ENCODE measurements around the gene PPCS.
"Not testable (repeated sequence)": the region's sequence is repeated elsewhere in the genome, so short reads cannot be mapped to it uniquely, and the experiment has no call there.

The PPCS gene

GRCh38 chr1:42476605-42477004, 20.3 kb downstream of the PPCS start:
- no peak overlapping the region for H3K9ac ChIP-seq

GRCh38 chr1:42477354-42477753, 21.0 kb downstream of the PPCS start:
- H3K4me2 ChIP-seq; H3K27ac ChIP-seq; H3K9ac ChIP-seq; H3K27me3 ChIP-seq (ENCODE audit: insufficient read depth, low read depth); H3K4me1 ChIP-seq (ENCODE audit: low read depth, poor library complexity, severe bottlenecking); H3K36me3 ChIP-seq (ENCODE audit: insufficient read depth); H3K79me2 ChIP-seq (ENCODE audit: insufficient read depth, low read depth); H2AFZ ChIP-seq (ENCODE audit: low read depth); H3K4me3 ChIP-seq (IDR thresholded peaks at IDR 0.05; ENCODE audit: insufficient read depth, low read depth, low read length); H4K20me1 ChIP-seq (ENCODE audit: insufficient read depth): not testable (repeated sequence)

More at GRCh38 chr1:42476605-42477004, 20.3 kb downstream of the PPCS start:
- Histone ChIP-seq H3K27me3 (ENCODE audit: insufficient read depth, low read depth) (no peaks in the 10 kb centered on the region), H3K79me2 (ENCODE audit: insufficient read depth, low read depth) (no peaks in the 10 kb centered on the region), H3K36me3 (ENCODE audit: insufficient read depth) (no peaks in the 10 kb centered on the region), H2AFZ (ENCODE audit: low read depth) (no peak overlapping the region), H3K4me3 (IDR thresholded peaks at IDR 0.05; ENCODE audit: insufficient read depth, low read depth, low read length) (no peak overlapping the region), H3K27ac (no peak overlapping the region), H3K4me2 (no peak overlapping the region), H3K4me1 (ENCODE audit: low read depth, poor library complexity, severe bottlenecking) (no peaks in the 10 kb centered on the region), H4K20me1 (ENCODE audit: insufficient read depth) (no peaks in the 10 kb centered on the region)
- TF ChIP-seq CTCF (conservative IDR thresholded peaks at IDR 0.05; ENCODE audit: low read depth, low read length) = no peak

- no peak overlapping the region for H3K9ac ChIP-seq
- H3K4me2 ChIP-seq = no peak overlapping the region
- no peak overlapping the region for H2AFZ ChIP-seq (ENCODE audit: low read depth)
- no peaks in the 10 kb centered on the region for H4K20me1 ChIP-seq (ENCODE audit: insufficient read depth)
- no peak overlapping the region for H3K27ac ChIP-seq
- H3K79me2 ChIP-seq (ENCODE audit: insufficient read depth, low read depth) = no peaks in the 10 kb centered on the region
- H3K4me1 ChIP-seq (ENCODE audit: low read depth, poor library complexity, severe bottlenecking) = no peaks in the 10 kb centered on the region
- no peaks in the 10 kb centered on the region for H3K36me3 ChIP-seq (ENCODE audit: insufficient read depth)
- TF ChIP-seq CTCF (conservative IDR thresholded peaks at IDR 0.05; ENCODE audit: low read depth, low read length) = no peak
- no peaks in the 10 kb centered on the region for H3K27me3 ChIP-seq (ENCODE audit: insufficient read depth, low read depth)
- no peak overlapping the region for H3K4me3 ChIP-seq (IDR thresholded peaks at IDR 0.05; ENCODE audit: insufficient read depth, low read depth, low read length)
Observed at GRCh38 chr1:42477775-42478174, 21.4 kb downstream of the PPCS start.

- Histone ChIP-seq H3K27ac (no peak overlapping the region), H3K4me3 (IDR thresholded peaks at IDR 0.05; ENCODE audit: insufficient read depth, low read depth, low read length) (no peak overlapping the region), H3K4me2 (no peak overlapping the region), H4K20me1 (ENCODE audit: insufficient read depth) (no peaks in the 10 kb centered on the region), H2AFZ (ENCODE audit: low read depth) (no peak overlapping the region), H3K36me3 (ENCODE audit: insufficient read depth) (no peaks in the 10 kb centered on the region), H3K79me2 (ENCODE audit: insufficient read depth, low read depth) (no peaks in the 10 kb centered on the region), H3K9ac (no peak overlapping the region), H3K4me1 (ENCODE audit: low read depth, poor library complexity, severe bottlenecking) (no peaks in the 10 kb centered on the region), H3K27me3 (ENCODE audit: insufficient read depth, low read depth) (no peaks in the 10 kb centered on the region)
- TF ChIP-seq CTCF (conservative IDR thresholded peaks at IDR 0.05; ENCODE audit: low read depth, low read length) = no peak
Observed at GRCh38 chr1:42479621-42480020, 23.3 kb downstream of the PPCS start.

GRCh38 chr1:42480921-42481320, 24.6 kb downstream of the PPCS start:
- Histone ChIP-seq H3K27me3 (ENCODE audit: insufficient read depth, low read depth) (no peaks in the 10 kb centered on the region), H4K20me1 (ENCODE audit: insufficient read depth) (no peaks in the 10 kb centered on the region)

More at GRCh38 chr1:42480921-42481320, 24.6 kb downstream of the PPCS start:
- Histone ChIP-seq H3K4me1 (ENCODE audit: low read depth, poor library complexity, severe bottlenecking) (no peaks in the 10 kb centered on the region), H3K9ac (no peak overlapping the region), H3K4me2 (no peak overlapping the region), H3K4me3 (IDR thresholded peaks at IDR 0.05; ENCODE audit: insufficient read depth, low read depth, low read length) (no peak overlapping the region), H3K27ac (no peak overlapping the region), H3K79me2 (ENCODE audit: insufficient read depth, low read depth) (no peaks in the 10 kb centered on the region), H3K36me3 (ENCODE audit: insufficient read depth) (no peaks in the 10 kb centered on the region), H2AFZ (ENCODE audit: low read depth) (no peak overlapping the region)
- TF ChIP-seq CTCF (conservative IDR thresholded peaks at IDR 0.05; ENCODE audit: low read depth, low read length) = no peak
